Thyroid gland (tissue), 4 donors: ENCODE data around the gene SND1. TPM values are rescaled to one million over a fixed set of nuclear protein-coding genes. Genes with fewer than 3 reads are reported as not detected.
A peak's percentile ranks its signal among the peaks of the same experiment; 100 is the strongest.

Source experiments
- DNase-seq, 2 donors: peaks; one replicate each; pipeline ENCODE4 v3.0.0-alpha.2; 2019
- H3K27ac ChIP-seq, 3 donors: fragments of 200-600 bp; sonication (generic); 1 replicate in 2 of 3; 2 replicates in 1 of 3; pipeline ENCODE4 v1.5.1; 2016 to 2019; ENCODE audit warnings: mild to moderate bottlenecking in 1 of 3, moderate library complexity in 1 of 3
- H3K27me3 ChIP-seq: fragments of 200-600 bp; sonication (generic); one replicate; pipeline ENCODE4 v1.5.1; 2019
- H3K36me3 ChIP-seq, 2 donors: fragments of 200-600 bp; sonication (generic); one replicate each; pipeline ENCODE4 v1.5.1; 2016 to 2019
- H3K4me1 ChIP-seq, 2 donors: fragments of 200-600 bp; sonication (generic); one replicate each; pipeline ENCODE4 v1.5.1; 2017 to 2019
- H3K4me3 ChIP-seq, 3 donors: fragments of 200-600 bp; sonication (generic); replicated peaks in 1 of 3; 1 replicate in 2 of 3; 2 replicates in 1 of 3; pipeline ENCODE4 v1.5.1; 2016; ENCODE audit warnings: mild to moderate bottlenecking in 1 of 3
- H3K9me3 ChIP-seq: fragments of 200-600 bp; sonication (generic); one replicate; pipeline ENCODE4 v1.5.1; 2017
- CTCF ChIP-seq, 6 experiments: fragments of 200-600 bp in 3 of 6; fragments of 450-650 bp in 3 of 6; sonication (generic) in 3 of 6; IDR thresholded peaks; one replicate each; pipeline ENCODE4 v1.5.1; 2016 to 2019; ENCODE audit warnings: antibody characterized with exemption in 6 of 6, mild to moderate bottlenecking in 2 of 6, inconsistent platforms in 1 of 6, moderate library complexity in 1 of 6
- POLR2A ChIP-seq, 2 donors: fragments of 450-650 bp; IDR thresholded peaks; one replicate each; pipeline ENCODE4 v1.6.1; 2017; ENCODE audit warnings: antibody characterized with exemption in 2 of 2, mild to moderate bottlenecking in 2 of 2, moderate library complexity in 1 of 2
- WGBS, 2 donors: methylation state at CpG; one replicate each; pipeline ENCODE4 v1.1.5; 2017; 5-methylcytosine and 5-hydroxymethylcytosine counted together
- intact Hi-C: fragments of 100-400 bp; cut with DNase I; formaldehyde crosslinking; loops from one replicate; pipeline ENCODE4 v1.15.1; 2023
- total RNA-seq, 4 donors: library from RNA; depleted of rRNA; stranded (reverse); fragments of >200 nt; gene quantifications; one replicate each; pipeline ENCODE4 v1.2.3, GENCODE V29; 2016

Gene SND1
- total RNA-seq, 4 donors from 2014 or later = 126 to 167 (median 144) TPM

DNA sequence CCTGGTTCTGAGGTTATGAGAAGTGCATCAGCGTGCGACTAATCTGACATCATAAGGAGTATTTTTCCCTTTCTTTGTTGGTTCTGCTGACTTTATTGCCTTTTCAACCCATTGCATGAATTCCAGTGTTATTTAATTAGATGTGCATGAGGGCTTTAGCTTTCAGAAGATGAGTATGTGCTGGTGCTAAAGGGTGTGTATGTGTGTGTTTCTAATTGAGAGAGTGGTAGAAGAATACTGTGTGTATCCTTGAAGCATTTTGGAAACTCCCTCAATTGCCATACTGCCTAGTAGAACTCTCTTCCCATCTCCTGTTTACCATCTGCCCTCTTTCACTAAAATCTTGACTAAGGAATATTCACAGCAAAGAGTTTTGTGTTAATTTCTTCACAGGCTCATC is 158.1 kb downstream of the SND1 start:
- no peak overlapping the region for H3K27ac ChIP-seq
- intact Hi-C loops = no loop called here
- no peak overlapping the region for H3K4me3 ChIP-seq
- TF ChIP-seq CTCF (IDR thresholded peaks at IDR 0.05) (no peak), POLR2A (IDR thresholded peaks at IDR 0.05) (no peak)
- H3K27me3 ChIP-seq = no peaks in the 10 kb centered on the region
- H3K36me3 ChIP-seq = no peaks in the 10 kb centered on the region
- WGBS, 2 donors = 97% methylated on average over 2 of the region's 2 CpGs
- H3K9me3 ChIP-seq = no peaks in the 10 kb centered on the region
- DNase-seq = no peak
- H3K4me1 ChIP-seq = peaks cover 10 to 17% of the 10 kb centered on the region in 2 donors

DNA sequence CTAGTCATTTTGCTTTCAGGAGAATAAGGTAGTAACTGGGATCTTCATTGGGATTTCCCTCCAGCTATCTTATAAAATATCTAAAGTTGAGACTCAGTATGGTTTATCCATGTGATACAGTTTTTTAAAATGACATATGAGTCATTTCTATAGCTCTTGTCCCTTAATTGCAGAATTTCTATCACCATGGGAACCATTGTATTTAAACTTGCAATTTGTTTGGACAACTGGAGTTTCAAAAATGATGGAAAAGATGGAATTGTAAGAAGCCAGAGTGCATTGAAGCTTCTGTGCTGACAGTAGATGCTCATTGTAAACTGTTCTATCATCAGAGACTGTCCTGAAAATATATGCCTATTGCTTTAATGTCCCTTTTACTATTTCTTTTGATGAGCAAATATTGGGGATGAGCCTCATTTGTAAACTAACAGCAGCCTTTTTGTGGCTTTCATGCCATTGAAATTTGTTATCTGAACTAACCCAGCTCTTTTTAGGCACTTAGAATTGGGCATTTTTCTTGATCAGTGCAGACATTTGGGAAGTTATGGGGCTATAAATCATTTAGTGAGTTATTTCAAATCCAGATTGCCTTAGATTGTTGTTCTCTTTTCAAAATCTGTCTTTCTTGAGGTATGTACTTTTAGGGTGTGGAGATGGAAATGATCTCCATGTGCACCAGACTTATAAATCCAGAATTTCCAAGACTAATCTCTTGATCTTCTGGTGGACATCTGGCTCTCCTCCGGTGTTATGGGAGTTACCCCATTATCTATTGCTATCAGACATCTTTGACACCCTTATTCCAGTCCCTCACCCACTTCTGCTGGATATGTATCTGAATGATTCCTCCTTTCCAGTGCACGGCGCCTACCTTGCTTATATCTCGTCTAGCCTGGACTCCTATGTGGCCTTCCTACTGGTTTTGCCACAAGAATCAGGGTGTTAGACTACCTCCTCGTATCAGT is 159.0 kb downstream of the SND1 start:
- H3K4me3 ChIP-seq = no peak overlapping the region
- peaks cover 18 to 26% of the 10 kb centered on the region in 2 donors for H3K4me1 ChIP-seq
- intact Hi-C loops = no loop called here
- no peaks in the 10 kb centered on the region for H3K9me3 ChIP-seq
- no peak overlapping the region for H3K27ac ChIP-seq
- WGBS, 2 donors = 97 to 98% methylated on average over 5 of the region's 5 CpGs
- TF ChIP-seq CTCF (IDR thresholded peaks at IDR 0.05) = no peak
- no peak for TF ChIP-seq POLR2A (IDR thresholded peaks at IDR 0.05)
- no peaks in the 10 kb centered on the region for H3K27me3 ChIP-seq
- no peak for DNase-seq
- no peaks in the 10 kb centered on the region for H3K36me3 ChIP-seq

DNA sequence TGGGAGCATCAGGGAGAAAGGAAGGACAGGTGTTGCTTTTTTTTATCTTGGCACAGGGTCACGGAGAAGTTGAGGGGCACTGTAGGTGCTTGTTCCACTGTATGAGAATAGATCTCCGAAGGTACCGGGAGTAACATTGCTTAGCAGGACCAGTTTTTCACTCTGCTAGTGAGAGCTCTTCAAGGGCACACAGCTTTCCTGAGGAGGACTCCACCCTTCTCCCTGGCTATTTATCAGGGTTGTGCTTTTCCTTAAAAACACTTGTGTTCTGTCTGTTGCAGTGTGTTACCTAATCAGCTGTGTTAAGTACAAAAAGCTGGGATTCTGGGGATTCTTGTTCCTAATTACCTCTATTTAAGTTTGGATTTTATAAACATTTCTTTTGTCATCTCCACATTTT is 160.5 kb downstream of the SND1 start:
- 29 to 38% methylated on average over 3 of the region's 3 CpGs for WGBS, 2 donors
- no peak for TF ChIP-seq CTCF (IDR thresholded peaks at IDR 0.05)
- no peak for TF ChIP-seq POLR2A (IDR thresholded peaks at IDR 0.05)
- H3K4me1 ChIP-seq = peaks cover 26 to 35% of the 10 kb centered on the region in 2 donors

DNA sequence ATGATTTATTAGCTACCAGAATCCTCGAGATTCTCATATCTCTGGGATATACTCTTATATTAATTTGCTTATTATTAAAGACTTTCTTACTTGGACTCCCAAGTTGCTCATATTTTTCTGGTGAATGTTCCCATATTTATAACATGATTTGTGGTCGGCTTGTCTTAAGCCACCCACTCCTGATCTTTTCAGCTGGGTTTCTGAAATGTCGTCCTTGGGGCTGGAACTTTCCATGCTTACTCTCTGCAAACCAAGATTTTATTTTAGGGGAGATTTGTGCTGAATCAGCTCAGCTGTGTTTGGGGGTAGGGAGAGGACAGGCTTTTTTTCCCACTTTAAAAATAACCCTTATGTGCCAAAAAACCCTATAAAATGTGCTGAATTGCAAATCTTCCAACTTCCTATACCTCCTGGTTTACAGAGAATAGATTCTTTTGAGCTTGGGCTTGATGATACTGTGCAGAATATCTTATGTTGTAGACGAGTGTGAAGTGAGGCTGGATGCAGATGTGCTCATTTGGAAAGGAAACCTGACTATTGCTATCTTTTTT is 162.1 kb downstream of the SND1 start:
- Histone ChIP-seq H3K9me3 (no peaks in the 10 kb centered on the region), H3K27me3 (no peaks in the 10 kb centered on the region), H3K4me1 (peaks cover 26 to 35% of the 10 kb centered on the region in 2 donors), H3K36me3 (no peaks in the 10 kb centered on the region), H3K27ac (no peak overlapping the region), H3K4me3 (no peak overlapping the region)
- intact Hi-C loops = no loop called here
- 84 to 86% methylated on average over 4 of the region's 4 CpGs for WGBS, 2 donors
- DNase-seq = no peak
- TF ChIP-seq POLR2A (IDR thresholded peaks at IDR 0.05) = no peak
- no peak for TF ChIP-seq CTCF (IDR thresholded peaks at IDR 0.05)

More for the DNA sequence above, 160.5 kb downstream of the SND1 start:
- H3K27ac ChIP-seq = no peak overlapping the region
- intact Hi-C loops = no loop called here
- H3K36me3 ChIP-seq = no peaks in the 10 kb centered on the region
- no peak overlapping the region for H3K4me3 ChIP-seq
- no peaks in the 10 kb centered on the region for H3K27me3 ChIP-seq
- no peaks in the 10 kb centered on the region for H3K9me3 ChIP-seq
- DNase-seq = peak; percentile 25 to 35

- Histone ChIP-seq H3K9me3 (no peaks in the 10 kb centered on the region), H3K27me3 (no peaks in the 10 kb centered on the region), H3K27ac (no peak overlapping the region), H3K36me3 (no peaks in the 10 kb centered on the region), H3K4me3 (no peak overlapping the region), H3K4me1 (peaks cover 26 to 35% of the 10 kb centered on the region in 2 donors)
- 27 to 43% methylated on average over 3 of the region's 3 CpGs for WGBS, 2 donors
- intact Hi-C loops = no loop called here
- peak; percentile 53 to 54 for DNase-seq
- TF ChIP-seq POLR2A (IDR thresholded peaks at IDR 0.05) = no peak
- no peak for TF ChIP-seq CTCF (IDR thresholded peaks at IDR 0.05)
These were observed 163.7 kb downstream of the SND1 start for GRCh38 chr7:127815631-127816145.
